Calu3 (cell line): ENCODE measurements around the gene ZFYVE9. TPM values are rescaled to one million over a fixed set of nuclear protein-coding genes. Genes with fewer than 3 reads are reported as not detected.

Experiments
- BruUV-seq: library from RNA; stranded (reverse); fragments of 400-500 nt; replicated peaks from 2 replicates; lab custom pipeline; 2021; lab: Mats Ljungman, UMichigan
- CTCF ChIA-PET: fragments of 300-600 bp; sonication (Branson Sonifier 250); formaldehyde crosslinking; loops from one replicate; lab custom pipeline; 2022; ENCODE audit warnings: antibody characterized with exemption; lab: Charles Lee
- DNase-seq: peaks from one replicate; pipeline ENCODE4 v3.0.0; 2022
- H3K27ac Mint-ChIP-seq: one replicate; pipeline ENCODE4 v1.8.0; 2022; ENCODE audit warnings: mixed read lengths; ENCODE audit not compliant: unreplicated experiment
- H3K27me3 Mint-ChIP-seq: one replicate; pipeline ENCODE4 v1.8.0; 2022; ENCODE audit warnings: mixed read lengths; ENCODE audit not compliant: unreplicated experiment
- H3K36me3 Mint-ChIP-seq: one replicate; pipeline ENCODE4 v1.8.0; 2022; ENCODE audit warnings: mild to moderate bottlenecking, moderate library complexity, mixed read lengths; ENCODE audit not compliant: insufficient read depth, unreplicated experiment
- H3K4me1 Mint-ChIP-seq: one replicate; pipeline ENCODE4 v1.8.0; 2022; ENCODE audit warnings: mild to moderate bottlenecking, low read depth, mixed read lengths; ENCODE audit not compliant: unreplicated experiment
- H3K4me3 Mint-ChIP-seq: one replicate; pipeline ENCODE4 v1.8.0; 2022; ENCODE audit warnings: mild to moderate bottlenecking, low read depth, moderate library complexity, mixed read lengths; ENCODE audit not compliant: unreplicated experiment
- H3K9me3 Mint-ChIP-seq: one replicate; pipeline ENCODE4 v1.8.0; 2022; ENCODE audit warnings: low read depth, mixed read lengths; ENCODE audit not compliant: unreplicated experiment
- intact Hi-C: fragments of 100-400 bp; cut with micrococcal nuclease; formaldehyde crosslinking; loops from one replicate; pipeline ENCODE4 v1.10.0; 2022; ENCODE audit not compliant: unreplicated experiment
- total RNA-seq: library from RNA; stranded (reverse); gene quantifications from 2 replicates; pipeline ENCODE4 v1.2.3, GENCODE V29; 2022
- TF ChIP-seq, protein P1 (sequence below): fragments of 200-600 bp; IDR thresholded peaks from one replicate; pipeline ENCODE4 v1.8.0; 2022; ENCODE audit warnings: antibody characterized with exemption; ENCODE audit not compliant: unreplicated experiment

The ZFYVE9 gene
- total RNA-seq, 1 experiment from 2014 or later = 13.6 TPM

DNA sequence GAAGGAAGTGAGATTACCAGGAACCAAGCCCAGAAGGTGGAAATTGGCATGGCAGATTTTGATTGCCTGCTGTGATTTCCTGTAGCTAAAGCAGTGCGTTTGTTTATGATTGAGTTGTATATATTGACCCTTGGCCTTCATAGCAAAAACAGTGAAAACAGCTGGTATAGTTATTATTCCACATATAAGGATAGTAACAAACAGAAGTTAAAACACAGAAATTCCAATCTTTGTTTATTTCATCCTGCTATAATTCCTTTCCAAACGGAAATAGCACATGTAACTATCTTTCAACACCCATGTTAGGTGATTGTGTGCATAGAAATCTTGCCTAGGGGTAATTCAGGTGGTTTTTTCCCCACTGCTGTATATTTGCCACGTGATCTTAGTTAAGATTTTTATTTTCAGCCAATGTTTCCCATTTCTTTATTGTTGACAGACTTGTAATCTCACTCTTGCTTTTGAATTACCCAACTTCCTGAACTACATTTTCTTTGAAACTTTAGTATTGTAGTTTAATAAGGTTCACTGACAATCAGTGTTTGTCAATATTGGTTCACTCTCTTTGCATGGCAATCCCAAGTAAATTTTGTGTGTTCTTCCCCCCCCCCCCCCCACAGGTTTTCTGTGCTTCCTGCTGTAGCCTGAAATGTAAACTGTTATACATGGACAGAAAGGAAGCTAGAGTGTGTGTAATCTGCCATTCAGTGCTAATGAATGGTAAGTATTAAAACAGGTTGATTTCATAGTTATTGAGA, 121.4 kb downstream of the ZFYVE9 start:
- TF ChIP-seq, protein P1, sequence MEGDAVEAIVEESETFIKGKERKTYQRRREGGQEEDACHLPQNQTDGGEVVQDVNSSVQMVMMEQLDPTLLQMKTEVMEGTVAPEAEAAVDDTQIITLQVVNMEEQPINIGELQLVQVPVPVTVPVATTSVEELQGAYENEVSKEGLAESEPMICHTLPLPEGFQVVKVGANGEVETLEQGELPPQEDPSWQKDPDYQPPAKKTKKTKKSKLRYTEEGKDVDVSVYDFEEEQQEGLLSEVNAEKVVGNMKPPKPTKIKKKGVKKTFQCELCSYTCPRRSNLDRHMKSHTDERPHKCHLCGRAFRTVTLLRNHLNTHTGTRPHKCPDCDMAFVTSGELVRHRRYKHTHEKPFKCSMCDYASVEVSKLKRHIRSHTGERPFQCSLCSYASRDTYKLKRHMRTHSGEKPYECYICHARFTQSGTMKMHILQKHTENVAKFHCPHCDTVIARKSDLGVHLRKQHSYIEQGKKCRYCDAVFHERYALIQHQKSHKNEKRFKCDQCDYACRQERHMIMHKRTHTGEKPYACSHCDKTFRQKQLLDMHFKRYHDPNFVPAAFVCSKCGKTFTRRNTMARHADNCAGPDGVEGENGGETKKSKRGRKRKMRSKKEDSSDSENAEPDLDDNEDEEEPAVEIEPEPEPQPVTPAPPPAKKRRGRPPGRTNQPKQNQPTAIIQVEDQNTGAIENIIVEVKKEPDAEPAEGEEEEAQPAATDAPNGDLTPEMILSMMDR = no peak
- no peak overlapping the region for H3K4me3 Mint-ChIP-seq
- DNase-seq = no peak
- no peaks in the 10 kb centered on the region for H3K4me1 Mint-ChIP-seq
- intact Hi-C loops = no loop called here
- CTCF ChIA-PET = interaction anchor here (0.7 kb wide), 1 partner anchor 106 kb away, joined by 3 read pairs; no protein-coding TSS in a partner anchor
- no peak overlapping the region for H3K27ac Mint-ChIP-seq
- no peaks in the 10 kb centered on the region for H3K9me3 Mint-ChIP-seq
- BruUV-seq = no TSS peak
- no peaks in the 10 kb centered on the region for H3K27me3 Mint-ChIP-seq
- no peaks in the 10 kb centered on the region for H3K36me3 Mint-ChIP-seq

DNA sequence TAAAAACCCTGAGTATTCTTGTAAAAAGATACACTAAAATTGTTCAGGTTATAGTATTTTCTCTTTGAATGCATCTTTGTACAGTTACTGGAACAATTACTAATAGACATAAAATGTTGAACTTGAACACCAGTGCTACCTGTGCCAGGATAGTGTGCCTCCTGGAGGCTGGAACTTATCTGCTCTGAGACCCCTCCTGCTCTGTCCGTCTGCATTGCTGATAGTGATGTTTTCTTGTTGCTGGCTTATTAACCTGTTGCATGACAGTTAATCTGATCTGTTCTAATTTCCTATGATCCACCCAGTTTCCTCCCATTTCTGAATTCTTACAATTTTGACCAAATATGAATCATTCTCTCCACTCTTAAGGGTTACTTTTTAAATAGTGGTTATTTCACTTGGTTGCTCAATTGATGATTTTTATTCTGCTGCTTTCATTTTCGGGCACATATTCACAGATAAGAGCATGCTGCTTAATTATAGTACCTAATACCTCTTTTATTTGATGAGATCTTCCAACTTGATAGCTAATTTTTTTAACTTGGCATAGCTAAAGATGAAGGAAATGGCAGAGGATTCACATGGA, 122.7 kb downstream of the ZFYVE9 start:
- BruUV-seq = no TSS peak
- no peak overlapping the region for H3K4me3 Mint-ChIP-seq
- TF ChIP-seq, protein P1 = no peak
- no peaks in the 10 kb centered on the region for H3K27me3 Mint-ChIP-seq
- intact Hi-C loops = no loop called here
- no peaks in the 10 kb centered on the region for H3K4me1 Mint-ChIP-seq
- H3K9me3 Mint-ChIP-seq = no peaks in the 10 kb centered on the region
- H3K27ac Mint-ChIP-seq = no peak overlapping the region
- no peaks in the 10 kb centered on the region for H3K36me3 Mint-ChIP-seq
- CTCF ChIA-PET = no interaction called here
- DNase-seq = no peak

DNA sequence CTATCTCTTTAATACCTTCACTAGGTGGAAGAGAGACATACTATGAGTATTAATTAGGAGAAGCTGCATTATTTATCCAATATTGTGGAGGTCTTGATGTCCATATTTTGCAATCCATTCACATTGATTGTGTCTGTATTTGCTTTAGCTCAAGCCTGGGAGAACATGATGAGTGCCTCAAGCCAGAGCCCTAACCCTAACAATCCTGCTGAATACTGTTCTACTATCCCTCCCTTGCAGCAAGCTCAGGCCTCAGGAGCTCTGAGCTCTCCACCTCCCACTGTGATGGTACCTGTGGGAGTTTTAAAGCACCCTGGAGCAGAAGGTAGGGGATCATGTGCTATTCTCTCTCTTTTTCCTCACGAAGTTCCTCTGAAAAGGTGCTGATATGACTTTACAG, 124.6 kb downstream of the ZFYVE9 start:
- no peaks in the 10 kb centered on the region for H3K4me1 Mint-ChIP-seq
- CTCF ChIA-PET = interaction anchor here (0.5 kb wide), 1 partner anchor 44 kb away, joined by 3 read pairs; no protein-coding TSS in a partner anchor

DNA sequence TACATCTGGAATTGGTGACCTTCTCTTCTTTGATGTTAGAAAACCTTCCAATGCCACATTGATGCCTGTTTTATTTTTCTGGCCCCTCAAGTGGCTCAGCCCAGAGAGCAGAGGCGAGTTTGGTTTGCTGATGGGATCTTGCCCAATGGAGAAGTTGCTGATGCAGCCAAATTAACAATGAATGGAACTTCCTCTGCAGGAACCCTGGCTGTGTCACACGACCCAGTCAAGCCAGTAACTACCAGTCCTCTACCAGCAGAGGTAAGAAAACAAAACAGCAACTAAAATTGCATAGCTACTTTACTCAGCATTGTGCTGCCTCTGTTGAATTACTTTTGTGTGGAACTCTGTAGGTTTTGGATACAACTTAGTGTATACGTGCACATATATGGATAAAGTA, 126.5 kb downstream of the ZFYVE9 start:
- no peaks in the 10 kb centered on the region for H3K9me3 Mint-ChIP-seq
- intact Hi-C loops = no loop called here
- H3K4me3 Mint-ChIP-seq = no peak overlapping the region
- no peak for DNase-seq
- TF ChIP-seq, protein P1 = no peak
- BruUV-seq = no TSS peak
- H3K27me3 Mint-ChIP-seq = no peaks in the 10 kb centered on the region
- H3K4me1 Mint-ChIP-seq = no peaks in the 10 kb centered on the region
- CTCF ChIA-PET = interaction anchor here (0.8 kb wide), 1 partner anchor 24 kb away, joined by 3 read pairs; no protein-coding TSS in a partner anchor
- no peak overlapping the region for H3K27ac Mint-ChIP-seq
- no peaks in the 10 kb centered on the region for H3K36me3 Mint-ChIP-seq

More for the DNA sequence above, 124.6 kb downstream of the ZFYVE9 start:
- Mint-ChIP-seq H3K9me3 (no peaks in the 10 kb centered on the region), H3K27ac (no peak overlapping the region), H3K36me3 (no peaks in the 10 kb centered on the region), H3K27me3 (no peaks in the 10 kb centered on the region), H3K4me3 (no peak overlapping the region)
- intact Hi-C loops = no loop called here
- TF ChIP-seq, protein P1 = no peak
- no TSS peak for BruUV-seq
- DNase-seq = no peak
